GM21381 (cell line): ENCODE data around the gene MEI1.
"Not testable (repeated sequence)": the region's sequence is repeated elsewhere in the genome, so short reads cannot be mapped to it uniquely, and the experiment has no call there.

Source experiments
- ATAC-seq: cut with Tn5 transposase; IDR thresholded peaks from one replicate; pipeline ENCODE4 v1.9.1; 2021; ENCODE audit warnings: mild to moderate bottlenecking, moderate library complexity; ENCODE audit not compliant: unreplicated experiment

Gene MEI1

GRCh38 chr22:41733241-41733640 is 33.9 kb downstream of the MEI1 start:
- not testable (repeated sequence) for ATAC-seq

GRCh38 chr22:41739576-41739975 is 40.3 kb downstream of the MEI1 start:
- no peak for ATAC-seq

- no peak for ATAC-seq
Observed at GRCh38 chr22:41742918-41743317, 43.6 kb downstream of the MEI1 start.

GRCh38 chr22:41745968-41746367 is 46.7 kb downstream of the MEI1 start:
- ATAC-seq: no peak

- ATAC-seq: peak; percentile 64
Observed at GRCh38 chr22:41746567-41747400, 47.5 kb downstream of the MEI1 start.

DNA sequence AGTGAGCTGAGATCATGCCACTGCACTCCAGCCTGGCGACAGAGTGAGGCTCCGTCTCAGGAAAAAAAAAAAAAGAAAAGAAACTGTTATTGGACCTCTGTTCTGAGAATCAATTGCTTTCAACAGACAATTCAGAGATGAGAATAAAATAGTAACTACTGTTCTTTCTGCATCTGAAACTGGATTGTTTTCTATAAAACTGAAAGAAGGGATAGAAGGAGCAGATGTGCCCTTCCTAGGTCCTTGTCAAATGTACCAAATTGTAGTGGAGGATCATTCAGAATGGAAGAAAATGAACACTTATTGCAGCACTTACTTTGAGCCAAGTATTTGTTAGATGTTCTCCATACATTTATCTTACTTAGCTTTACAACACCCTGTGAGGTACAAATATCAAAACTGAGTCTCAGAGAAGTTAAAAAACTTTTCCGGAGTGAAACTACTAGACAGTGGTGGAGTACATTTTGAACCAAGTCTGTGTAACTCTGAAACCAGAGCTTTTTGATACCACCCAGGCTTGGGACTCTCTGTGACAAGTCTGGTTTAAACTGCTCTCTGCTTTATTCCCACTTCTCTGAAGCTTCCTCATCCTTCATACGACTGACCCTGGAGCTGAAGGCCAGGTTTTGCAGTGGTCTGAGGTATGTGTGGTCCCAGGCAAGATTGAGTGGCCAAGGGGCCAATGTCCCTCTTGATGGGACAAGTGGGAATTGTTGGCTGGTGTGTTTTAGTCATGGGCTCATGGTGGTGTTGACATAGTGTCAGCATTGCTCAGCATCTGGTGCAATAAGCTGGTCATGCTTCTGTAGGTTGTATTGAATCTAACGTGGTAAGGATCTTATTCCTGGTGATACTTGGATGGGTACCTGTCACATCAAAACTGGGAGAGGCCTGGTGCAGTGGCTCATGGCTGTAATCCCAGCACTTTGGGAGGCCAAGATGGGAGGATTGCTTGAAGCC is 53.0 kb downstream of the MEI1 start:
- no peak for ATAC-seq

GRCh38 chr22:41753984-41754383 is 54.7 kb downstream of the MEI1 start:
- ATAC-seq: no peak

- no peak for ATAC-seq
Observed at GRCh38 chr22:41757502-41757901, 58.2 kb downstream of the MEI1 start.

- ATAC-seq: no peak
Observed at GRCh38 chr22:41758231-41758630, 58.9 kb downstream of the MEI1 start.

GRCh38 chr22:41762980-41763779 is 63.9 kb downstream of the MEI1 start:
- no peak for ATAC-seq

- ATAC-seq: no peak
Observed at GRCh38 chr22:41766476-41766875, 67.2 kb downstream of the MEI1 start.

DNA sequence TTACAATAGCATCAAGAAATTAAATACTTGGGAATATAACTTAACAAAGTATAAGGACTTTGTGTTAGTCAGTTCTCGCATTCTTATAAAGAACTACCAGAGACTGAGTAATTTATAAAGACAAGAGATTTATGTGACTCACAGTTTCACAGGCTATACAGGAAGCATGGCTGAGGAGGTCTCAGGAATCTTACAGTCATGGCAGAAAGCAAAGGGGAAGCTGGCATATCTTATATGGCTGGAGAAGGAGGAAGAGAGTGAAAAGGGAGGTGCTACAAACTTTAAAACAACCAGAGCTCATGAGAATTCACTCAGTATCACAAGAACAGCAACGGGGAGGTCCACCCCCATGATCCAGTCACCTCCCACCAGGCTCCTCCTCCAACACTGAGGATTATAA is 69.1 kb downstream of the MEI1 start:
- ATAC-seq: no peak

DNA sequence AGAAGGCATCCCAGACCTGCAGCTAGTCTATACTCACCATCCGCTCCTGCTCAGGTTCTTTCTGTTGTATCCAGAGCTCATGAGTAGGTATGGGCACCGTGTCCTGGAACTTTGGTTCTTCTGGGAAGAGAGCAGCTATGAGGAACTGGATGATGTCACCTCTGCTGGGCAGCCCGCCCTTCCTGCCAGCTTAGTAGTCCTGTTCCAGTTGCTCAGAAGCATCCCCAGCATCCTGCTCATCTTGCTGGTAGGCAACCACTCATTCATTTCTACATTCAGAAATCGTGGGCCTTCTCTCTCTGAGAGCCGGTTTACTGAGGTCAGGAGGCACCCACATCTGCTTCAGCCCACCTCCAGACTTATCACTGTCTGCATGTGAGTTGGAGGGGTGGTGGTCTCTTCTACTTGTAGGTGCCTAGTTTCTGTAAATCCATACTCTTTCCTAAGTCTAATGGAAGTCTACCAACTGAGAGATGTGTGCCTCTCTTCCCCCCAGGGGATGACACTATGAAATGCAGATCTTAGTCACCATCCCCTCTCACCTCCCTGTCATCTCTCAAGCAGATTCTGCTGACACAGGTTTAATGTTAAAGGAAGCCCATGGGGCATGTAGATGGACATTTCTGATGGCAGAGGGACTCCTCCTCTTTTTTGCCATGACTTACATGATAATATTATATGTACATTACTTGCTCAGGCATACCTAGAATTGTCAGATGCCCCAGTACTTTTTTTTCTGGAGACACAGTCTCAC is 71.6 kb downstream of the MEI1 start:
- no peak for ATAC-seq

- no peak for ATAC-seq
Observed at GRCh38 chr22:41772198-41772597, 72.9 kb downstream of the MEI1 start.

DNA sequence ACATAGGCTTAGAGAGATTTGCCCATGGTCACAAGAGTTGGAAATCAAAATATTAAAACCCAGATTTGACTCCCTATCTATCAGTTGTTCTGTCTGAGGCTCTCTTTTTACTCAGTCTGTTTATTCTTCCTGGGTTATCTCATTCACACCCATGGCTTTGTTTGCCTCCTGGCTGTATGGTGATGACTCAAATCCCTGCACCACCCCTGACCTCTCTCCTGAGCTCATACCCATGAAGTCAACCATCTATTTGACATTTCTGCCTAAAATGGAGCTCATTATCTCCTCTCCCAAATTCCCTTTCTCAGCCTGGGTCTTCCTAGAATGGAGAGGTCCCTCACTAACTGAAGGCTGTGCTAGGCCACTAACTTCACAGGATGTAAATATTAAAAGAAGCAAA is 73.3 kb downstream of the MEI1 start:
- no peak for ATAC-seq

DNA sequence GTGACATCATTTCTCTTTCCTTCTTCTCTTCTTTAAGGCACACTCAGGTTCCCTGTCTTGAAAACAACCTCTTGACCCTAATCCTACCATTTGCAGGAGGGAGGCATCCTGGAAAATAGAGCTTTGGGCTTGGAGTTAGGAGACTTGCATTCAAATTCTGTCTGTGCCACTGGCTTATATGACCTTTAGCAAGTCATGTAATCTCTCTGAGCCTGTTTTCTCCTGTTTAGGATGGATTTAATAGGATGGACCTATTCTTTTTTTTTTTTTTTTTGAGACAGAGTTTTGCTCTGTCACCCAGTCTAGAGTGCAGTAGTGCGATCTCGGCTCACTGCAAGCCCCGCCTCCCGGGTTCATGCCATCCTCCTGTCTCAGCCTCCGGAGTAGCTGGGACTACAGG is 76.0 kb downstream of the MEI1 start:
- ATAC-seq: no peak

GRCh38 chr22:41775976-41776375 is 76.7 kb downstream of the MEI1 start:
- ATAC-seq: no peak

DNA sequence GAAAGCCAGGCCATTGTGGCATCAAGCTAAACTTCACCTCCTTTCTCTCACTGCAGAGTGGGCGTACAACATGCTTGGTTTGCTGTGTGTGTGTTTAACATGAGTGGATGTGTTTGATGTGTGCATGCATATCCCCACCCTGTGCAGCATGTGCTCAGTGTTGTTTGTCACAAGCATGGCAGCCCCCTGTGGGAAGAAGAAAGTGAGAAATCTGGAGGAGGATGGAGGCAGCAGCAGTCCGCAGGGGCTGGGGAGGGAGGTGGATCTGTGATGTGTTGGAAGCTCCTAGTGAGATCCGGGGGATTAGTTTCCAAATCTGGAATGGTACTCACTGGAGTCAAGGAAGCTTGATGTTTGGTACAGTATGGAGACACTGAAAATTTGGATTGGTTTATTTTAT is 77.1 kb downstream of the MEI1 start:
- no peak for ATAC-seq

DNA sequence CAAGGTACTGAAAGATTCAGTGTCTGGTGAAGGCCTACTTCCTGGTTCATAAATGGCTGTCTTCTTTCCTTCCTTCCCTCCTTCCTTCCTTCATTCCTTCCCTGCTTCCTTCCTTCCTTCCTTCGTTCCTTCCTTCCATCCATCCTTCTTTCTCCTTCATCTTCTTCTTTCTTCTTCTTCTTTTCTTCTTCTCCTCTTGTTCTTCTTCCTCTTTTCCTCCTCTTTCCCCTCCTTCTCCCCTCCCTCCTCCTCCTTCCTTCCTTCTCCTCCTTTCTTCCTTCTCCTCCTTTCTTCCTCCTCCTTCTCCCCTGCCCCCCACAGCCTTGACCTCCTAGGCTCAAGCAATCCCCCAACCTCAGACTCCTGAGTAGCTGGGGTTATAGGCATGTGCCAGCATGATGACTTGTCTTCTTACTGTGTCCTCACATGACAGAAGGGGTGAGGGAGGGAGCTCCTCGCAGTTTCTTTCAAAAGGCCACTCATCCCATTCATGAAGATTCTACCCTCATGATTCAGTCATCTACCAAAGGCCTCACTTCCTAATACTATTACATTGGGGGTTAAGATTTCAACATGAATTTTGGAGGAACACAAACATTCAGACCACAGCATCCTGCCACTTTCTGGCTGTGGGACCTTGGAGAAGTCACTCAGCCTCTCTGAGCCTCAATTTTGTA is 78.6 kb downstream of the MEI1 start:
- no peak for ATAC-seq
